Stimulated activated CD8-positive, alpha-beta memory T cell treated with anti-CD3 and anti-CD28 coated beads, Interleukin-2, amount 100 ng/mL, for 48 hours (primary cell): ENCODE results near the gene MB.

Source experiments
- DNase-seq, 2 donors: peaks; one replicate each; pipeline ENCODE4 v3.0.0-alpha.2; 2020; ENCODE audit warnings: low read depth in 2 of 2

MB gene

GRCh38 chr22:35575116-35575748, 41.9 kb downstream of the MB start:
- DNase-seq = no peak

- DNase-seq = no peak
These were observed 44.6 kb downstream of the MB start for GRCh38 chr22:35572556-35572955.

- no peak for DNase-seq
These were observed 46.4 kb downstream of the MB start for GRCh38 chr22:35570686-35571194.

- no peak for DNase-seq
These were observed 47.2 kb downstream of the MB start for GRCh38 chr22:35569916-35570315.

- no peak for DNase-seq
These were observed 48.1 kb downstream of the MB start for GRCh38 chr22:35568751-35569739.

GRCh38 chr22:35567351-35568141, 49.6 kb downstream of the MB start:
- DNase-seq = no peak

GRCh38 chr22:35564975-35565867, 51.9 kb downstream of the MB start:
- DNase-seq = no peak

- no peak for DNase-seq
These were observed 53.9 kb downstream of the MB start for GRCh38 chr22:35563211-35563610.

GRCh38 chr22:35561796-35562526, 55.2 kb downstream of the MB start:
- no peak for DNase-seq

- no peak for DNase-seq
These were observed 56.3 kb downstream of the MB start for GRCh38 chr22:35560824-35561223.

GRCh38 chr22:35560366-35560765, 56.8 kb downstream of the MB start:
- no peak for DNase-seq

- DNase-seq = no peak
These were observed 57.6 kb downstream of the MB start for GRCh38 chr22:35559354-35560005.

GRCh38 chr22:35558719-35559118, 58.4 kb downstream of the MB start:
- no peak for DNase-seq

- no peak for DNase-seq
These were observed 59.1 kb downstream of the MB start for GRCh38 chr22:35558031-35558430.
